ENCODE measurements around the gene DPT.

DNA sequence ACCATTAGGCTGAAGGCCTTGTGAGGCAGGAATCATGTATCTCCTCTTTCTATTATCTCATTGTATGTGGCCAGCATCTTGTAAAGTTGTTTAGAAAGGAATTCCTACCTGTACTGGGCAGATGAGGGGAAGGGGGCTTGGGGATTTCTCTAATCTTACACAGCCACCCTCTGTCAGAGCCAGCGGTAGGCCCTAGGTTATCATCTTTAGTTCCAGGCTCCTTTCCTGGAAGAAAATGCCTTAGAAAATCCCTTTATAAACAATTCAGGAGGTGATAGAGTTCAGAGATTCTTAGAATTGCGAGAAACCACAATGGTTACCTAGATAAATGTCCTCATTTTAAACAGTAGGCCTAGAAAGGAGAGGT, 35.2 kb downstream of the DPT start:
- TF ChIP-seq, protein P1, sequence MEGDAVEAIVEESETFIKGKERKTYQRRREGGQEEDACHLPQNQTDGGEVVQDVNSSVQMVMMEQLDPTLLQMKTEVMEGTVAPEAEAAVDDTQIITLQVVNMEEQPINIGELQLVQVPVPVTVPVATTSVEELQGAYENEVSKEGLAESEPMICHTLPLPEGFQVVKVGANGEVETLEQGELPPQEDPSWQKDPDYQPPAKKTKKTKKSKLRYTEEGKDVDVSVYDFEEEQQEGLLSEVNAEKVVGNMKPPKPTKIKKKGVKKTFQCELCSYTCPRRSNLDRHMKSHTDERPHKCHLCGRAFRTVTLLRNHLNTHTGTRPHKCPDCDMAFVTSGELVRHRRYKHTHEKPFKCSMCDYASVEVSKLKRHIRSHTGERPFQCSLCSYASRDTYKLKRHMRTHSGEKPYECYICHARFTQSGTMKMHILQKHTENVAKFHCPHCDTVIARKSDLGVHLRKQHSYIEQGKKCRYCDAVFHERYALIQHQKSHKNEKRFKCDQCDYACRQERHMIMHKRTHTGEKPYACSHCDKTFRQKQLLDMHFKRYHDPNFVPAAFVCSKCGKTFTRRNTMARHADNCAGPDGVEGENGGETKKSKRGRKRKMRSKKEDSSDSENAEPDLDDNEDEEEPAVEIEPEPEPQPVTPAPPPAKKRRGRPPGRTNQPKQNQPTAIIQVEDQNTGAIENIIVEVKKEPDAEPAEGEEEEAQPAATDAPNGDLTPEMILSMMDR (IDR thresholded peaks at IDR 0.05; ENCODE audit: poor library complexity, severe bottlenecking), result no peak
- no peak for TF ChIP-seq EP300 (conservative IDR thresholded peaks at IDR 0.05; ENCODE audit: poor library complexity, severe bottlenecking)

Data from neural cell (in vitro differentiated cells).